Keratinocyte (primary cell): ENCODE results near the gene LMO3.

ENCODE experiments used
- CTCF ChIP-seq, 3 experiments: IDR thresholded peaks in 1 of 3; conservative IDR thresholded peaks in 1 of 3; optimal IDR thresholded peaks in 1 of 3; 2 replicates in 2 of 3; 3 replicates in 1 of 3; pipeline versions ENCODE3 to v1.5.1; 2011; ENCODE audit warnings: low read length in 3 of 3, mild to moderate bottlenecking in 3 of 3, moderate library complexity in 2 of 3, control low read depth in 1 of 3, inconsistent platforms in 1 of 3; ENCODE audit not compliant: insufficient read depth in 2 of 3; ENCODE audit errors: extremely low read depth in 1 of 3
- EZH2 ChIP-seq: IDR thresholded peaks from one replicate; pipeline ENCODE4 v1.6.1; 2012; ENCODE audit warnings: inconsistent platforms, mild to moderate bottlenecking, low read length, moderate library complexity

GRCh38 chr12:16610001-16610585 lies 4.1 kb upstream of the LMO3 start:
- TF ChIP-seq CTCF (optimal IDR thresholded peaks at IDR 0.05 in 1 of 3, IDR thresholded peaks at IDR 0.05 in 1 of 3, conservative IDR thresholded peaks at IDR 0.05 in 1 of 3; ENCODE audit: extremely low read depth in 1 of 3, insufficient read depth in 2 of 3, low read length in 3 of 3) (no peak), EZH2 (no peak)
